Stimulated activated CD4-positive, alpha-beta T cell treated with anti-CD3 and anti-CD28 coated beads, Interleukin-12 subunit alpha, Interleukin-12 subunit beta, amount 100 ng/mL, for 48 hours (primary cell): ENCODE measurements around the gene FA2H.
"Not testable (repeated sequence)": the region's sequence is repeated elsewhere in the genome, so short reads cannot be mapped to it uniquely, and the experiment has no call there.

Experiments used
- DNase-seq, 3 donors: peaks; one replicate each; pipeline ENCODE4 v3.0.0-alpha.2; 2020; ENCODE audit warnings: low read depth in 2 of 3, low spot score in 1 of 3

FA2H gene

GRCh38 chr16:74774223-74775139, at the start of gene FA2H:
Gene FA2H (minus strand): TSS chr16:74774820. CDS start chr16:74774755, 65 bp downstream.
- peak; percentile 28 to 48 (median 36) for DNase-seq

GRCh38 chr16:74817851-74818250, 43.2 kb upstream of the FA2H start:
- DNase-seq = no peak

DNA sequence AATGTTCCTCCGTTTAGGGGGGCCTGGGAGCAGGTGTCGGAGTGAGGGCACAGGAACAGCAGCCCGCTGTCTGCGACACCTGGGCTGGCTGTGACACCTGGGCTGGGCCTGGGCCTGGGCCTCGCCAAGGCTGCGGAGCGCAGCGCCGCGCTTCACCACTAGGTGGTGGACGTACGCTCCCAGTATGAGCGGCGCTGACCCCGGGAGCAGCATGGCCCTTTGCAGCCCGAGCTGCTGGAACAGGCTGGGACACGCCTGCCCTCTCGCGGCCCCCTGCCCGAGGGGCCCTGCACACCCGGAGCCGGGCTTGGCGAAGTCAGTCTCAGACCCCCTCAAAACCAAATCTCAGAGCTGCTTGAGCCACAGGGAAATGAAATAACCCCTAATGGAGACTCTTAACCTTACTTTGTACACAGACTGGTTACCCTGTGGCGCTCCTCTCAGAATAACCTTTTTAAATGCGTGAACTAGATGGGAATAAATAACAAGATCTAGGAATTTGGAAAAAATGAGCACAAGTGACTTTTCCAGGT, 38.6 kb upstream of the FA2H start:
- DNase-seq = peak; percentile 57 to 70 (median 70)

- DNase-seq = no peak
Observed at GRCh38 chr16:74811911-74812310, 37.3 kb upstream of the FA2H start.

- DNase-seq = not testable (repeated sequence)
Observed at GRCh38 chr16:74811216-74811615, 36.6 kb upstream of the FA2H start.

- no peak for DNase-seq
Observed at GRCh38 chr16:74807052-74807646, 32.5 kb upstream of the FA2H start.

- no peak for DNase-seq
Observed at GRCh38 chr16:74800216-74800871, 25.7 kb upstream of the FA2H start.

- no peak for DNase-seq
Observed at GRCh38 chr16:74797414-74797813, 22.8 kb upstream of the FA2H start.

DNA sequence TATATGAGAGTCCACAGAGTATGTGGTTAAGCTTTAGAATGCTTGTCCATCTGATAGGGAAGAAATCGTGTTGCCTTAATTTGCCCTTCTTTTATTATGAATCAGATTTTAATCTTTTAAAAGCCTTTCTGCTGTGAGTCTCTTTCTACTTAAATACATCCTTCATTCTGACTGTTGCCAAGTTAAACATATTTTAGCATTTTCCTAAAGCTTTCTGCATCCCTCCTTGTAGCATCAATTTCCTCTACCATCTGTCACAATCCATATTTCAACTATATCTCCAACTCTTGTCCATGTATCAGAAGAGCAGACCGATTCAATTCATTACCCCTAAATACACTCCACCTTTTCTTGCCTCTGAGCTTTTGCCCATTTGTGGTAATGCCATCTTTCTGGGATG, 20.5 kb upstream of the FA2H start:
- DNase-seq = no peak

DNA sequence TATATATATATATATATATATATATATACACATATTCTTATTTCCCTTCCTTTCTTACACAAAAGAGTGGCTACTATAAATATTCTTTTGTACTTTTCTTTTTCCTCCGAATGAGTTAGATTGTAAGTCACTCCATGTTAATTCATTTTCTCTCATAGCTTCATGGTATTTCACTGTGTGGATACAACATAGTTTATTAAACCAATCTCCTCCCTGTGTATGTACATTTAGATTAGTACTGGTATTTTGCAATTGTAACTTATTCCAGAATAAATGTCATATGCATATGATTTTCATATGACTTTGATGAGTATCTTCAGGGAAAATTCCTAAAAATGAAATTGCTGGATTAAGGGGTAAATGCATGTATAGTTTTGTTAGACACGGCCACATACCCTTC, 20.0 kb upstream of the FA2H start:
- no peak for DNase-seq

GRCh38 chr16:74793571-74793970, 19.0 kb upstream of the FA2H start:
- DNase-seq = no peak

- DNase-seq = no peak
Observed at GRCh38 chr16:74792225-74792624, 17.6 kb upstream of the FA2H start.

DNA sequence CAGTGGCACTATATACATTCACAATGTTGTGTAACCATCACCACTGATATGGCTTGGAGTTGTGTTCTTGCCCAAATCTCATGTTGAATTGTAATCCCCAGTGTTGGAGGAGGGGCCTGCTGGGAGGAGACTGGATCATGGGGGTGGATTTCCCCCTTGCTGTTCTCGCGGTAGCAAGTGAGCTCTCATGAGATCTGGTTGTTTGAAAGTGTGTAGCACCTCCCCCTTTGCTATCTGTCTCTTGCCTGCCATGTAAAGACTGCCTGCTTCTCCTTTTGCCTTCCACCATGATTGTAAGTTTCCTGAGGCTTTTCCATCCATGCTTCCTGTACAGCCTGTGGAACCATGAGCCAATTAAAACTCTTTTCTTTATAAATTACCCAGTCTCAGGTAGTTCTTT, 17.1 kb upstream of the FA2H start:
- not testable (repeated sequence) for DNase-seq

- no peak for DNase-seq
Observed at GRCh38 chr16:74788108-74788507, 13.5 kb upstream of the FA2H start.

- DNase-seq = no peak
Observed at GRCh38 chr16:74785031-74785430, 10.4 kb upstream of the FA2H start.

- no peak for DNase-seq
Observed at GRCh38 chr16:74778646-74779045, 4.0 kb upstream of the FA2H start.

- no peak for DNase-seq
Observed at GRCh38 chr16:74776926-74777325, 2.3 kb upstream of the FA2H start.

DNA sequence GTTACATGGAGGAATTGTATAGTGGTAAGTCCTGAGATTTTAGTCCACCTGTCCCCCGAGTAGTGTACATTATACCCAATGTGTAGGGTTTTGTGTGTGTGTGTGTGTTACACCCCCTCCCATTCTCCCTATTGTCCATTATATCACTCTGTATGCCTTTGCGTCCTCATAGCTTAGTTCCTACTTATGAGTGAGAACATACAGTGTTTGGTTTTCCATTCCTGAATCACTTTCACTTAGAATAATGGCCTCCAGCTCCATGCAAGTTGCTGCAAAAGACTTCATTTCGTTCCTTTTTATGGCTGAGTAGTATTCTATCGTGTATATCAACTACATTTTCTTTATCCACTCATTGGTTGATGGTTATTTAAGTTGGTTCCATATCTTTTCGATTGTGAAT, 635 bp upstream of the FA2H start:
- DNase-seq = no peak

GRCh38 chr16:74773446-74774222, 986 bp downstream of the FA2H start:
- no peak for DNase-seq

GRCh38 chr16:74771656-74772315, 2.8 kb downstream of the FA2H start:
- no peak for DNase-seq
